ENCODE data around the gene ZCCHC10.
"Not testable (repeated sequence)": the region's sequence is repeated elsewhere in the genome, so short reads cannot be mapped to it uniquely, and the experiment has no call there.

The ZCCHC10 gene

DNA sequence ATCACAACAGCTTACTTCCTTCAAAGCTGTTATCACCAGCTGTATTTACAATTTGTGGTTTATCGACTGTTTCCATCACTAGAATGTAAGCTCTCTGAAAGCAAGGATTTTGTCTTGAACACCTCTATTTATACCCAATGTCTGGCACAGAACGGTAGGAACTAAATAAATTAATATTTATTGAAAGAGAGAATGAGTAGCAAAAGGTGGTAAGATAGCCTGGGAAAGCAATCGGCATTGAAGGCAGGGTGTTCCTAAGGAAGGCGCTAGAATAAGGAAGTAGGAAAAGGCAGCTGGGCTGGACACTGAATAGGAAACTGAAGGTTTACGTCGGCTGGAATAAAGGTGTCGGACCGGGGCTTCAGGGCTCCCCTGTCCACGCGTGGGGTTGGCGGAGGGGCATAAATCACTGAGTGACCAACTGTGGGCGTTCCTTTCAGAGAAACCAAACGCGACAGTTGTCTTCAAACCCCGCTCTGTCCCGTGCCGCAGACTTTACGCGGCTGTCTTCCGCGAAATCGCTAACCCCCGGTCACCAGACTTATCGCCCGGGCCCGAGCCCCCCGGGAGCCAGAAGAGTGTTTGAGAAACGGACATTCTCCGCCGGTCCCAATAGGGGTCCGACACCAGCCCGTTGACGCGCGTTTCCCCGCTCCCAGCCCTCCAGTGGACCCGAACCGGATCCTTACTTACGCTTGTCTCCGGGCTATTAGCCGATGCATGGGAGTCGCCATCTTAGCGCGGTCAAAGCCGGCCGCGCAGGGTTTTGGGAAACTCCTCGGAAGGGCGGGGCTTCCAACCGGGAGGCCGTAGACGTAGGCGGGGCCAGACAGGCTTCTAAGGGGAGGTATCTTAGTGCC lies at the start of gene ZCCHC10:
ZCCHC10 (minus strand) TSS at position 746 of the 860 bp plus-strand sequence; CDS start at position 734, 12 bp downstream.
- peak; percentile 50 for DNase-seq

DNA sequence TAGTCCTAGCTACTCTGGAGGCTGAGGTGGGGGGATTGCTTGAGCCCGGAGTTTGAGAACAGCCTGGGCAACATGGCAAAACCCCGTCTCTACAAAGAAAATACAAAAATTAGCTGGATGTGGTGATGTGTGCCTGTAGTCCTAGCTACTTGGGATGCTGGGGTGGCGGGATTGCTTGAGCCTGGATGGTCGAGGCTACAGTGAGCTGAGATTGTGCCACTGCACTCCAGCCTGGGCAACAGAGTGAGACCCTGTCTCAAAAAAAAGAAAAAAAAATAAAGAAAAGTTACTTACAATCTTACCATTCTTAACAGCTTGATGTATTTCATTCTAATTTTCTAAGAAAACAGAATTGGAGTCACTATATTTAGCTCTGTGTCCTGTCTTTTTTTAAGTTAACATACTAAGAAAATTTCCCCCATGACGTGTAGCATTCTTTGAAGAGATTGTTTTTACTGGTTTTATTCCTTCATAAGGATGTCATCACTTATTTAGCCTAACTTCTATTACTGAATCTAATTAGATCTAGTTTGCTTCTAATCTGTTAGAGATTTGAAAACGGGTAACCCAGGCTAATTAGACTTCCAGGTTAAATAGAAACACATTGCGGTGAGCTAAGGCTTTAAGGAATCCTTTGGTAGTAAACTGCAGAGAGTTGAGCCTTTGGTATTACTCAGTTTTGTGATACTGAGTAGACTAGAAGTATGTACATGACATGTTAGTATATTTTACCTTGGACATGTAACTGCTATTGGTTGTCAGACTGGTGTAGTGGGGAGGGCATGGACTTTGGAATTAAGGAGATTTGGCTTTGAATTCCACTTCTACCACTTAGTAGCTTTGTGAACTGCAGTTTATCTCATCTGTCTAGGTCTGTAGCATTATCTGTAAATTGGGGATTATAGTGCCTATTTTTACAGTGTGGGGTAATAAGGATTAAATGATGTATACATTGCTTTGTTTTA lies 49.5 kb upstream of the ZCCHC10 start:
- DNase-seq: no peak

DNA sequence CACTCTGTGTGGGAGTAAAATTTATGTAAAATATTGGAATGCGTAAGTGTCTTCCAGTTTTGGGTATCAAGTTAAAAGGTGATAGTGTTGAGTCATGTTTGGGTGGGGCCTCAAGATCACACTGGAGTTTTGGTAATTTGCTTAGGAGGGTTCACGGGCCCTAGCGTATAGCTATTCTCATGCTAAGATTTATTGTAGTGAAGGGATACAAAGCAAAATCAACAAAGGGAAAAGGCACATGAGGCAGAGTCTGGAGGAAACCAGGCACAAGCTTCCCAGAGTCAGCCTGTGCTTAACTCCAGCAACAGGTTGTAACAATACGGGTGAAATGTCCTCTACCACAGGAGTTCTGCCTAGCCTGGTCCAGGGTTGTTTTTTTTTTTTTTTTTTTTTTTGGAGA lies 45.7 kb upstream of the ZCCHC10 start:
- no peak for DNase-seq

DNA sequence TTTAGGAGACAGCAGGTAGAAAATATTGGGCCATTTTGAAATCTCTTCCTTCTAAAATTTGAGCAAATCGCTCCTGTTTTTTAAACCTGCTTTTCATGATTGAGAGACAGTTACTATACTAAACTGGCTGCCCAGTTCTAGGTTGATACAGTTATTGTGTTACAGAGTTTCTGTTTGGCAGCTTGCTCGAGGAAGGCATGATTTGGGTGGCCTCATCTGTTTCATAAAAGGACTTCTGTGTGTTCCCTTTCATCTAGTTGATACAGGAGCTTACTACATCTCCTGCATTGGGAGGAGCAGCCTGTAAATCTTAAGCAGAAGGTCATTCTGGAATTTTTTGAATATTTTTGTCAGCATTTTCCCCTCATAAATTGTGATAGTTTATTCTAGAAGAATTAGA lies 39.7 kb upstream of the ZCCHC10 start:
- no peak for DNase-seq

DNA sequence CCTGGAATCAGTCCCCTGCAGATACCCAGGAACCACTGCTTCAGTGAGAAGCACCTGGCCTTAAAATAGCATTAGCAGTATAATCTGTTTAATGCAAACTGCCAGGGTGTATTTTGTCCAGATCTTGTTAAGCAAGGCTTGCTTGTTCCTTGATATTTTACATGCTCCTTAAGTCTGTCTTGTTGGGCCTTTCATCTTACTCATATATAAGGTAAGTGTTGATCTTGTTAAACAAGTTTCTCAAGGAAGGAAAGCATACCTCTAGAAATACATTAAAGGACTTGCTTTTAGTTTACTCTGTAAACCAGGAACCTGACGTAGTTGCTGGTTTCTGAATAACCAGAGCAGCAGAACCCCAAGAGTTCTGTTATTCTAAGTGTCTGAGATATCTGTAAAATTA lies 39.1 kb upstream of the ZCCHC10 start:
- no peak for DNase-seq

DNA sequence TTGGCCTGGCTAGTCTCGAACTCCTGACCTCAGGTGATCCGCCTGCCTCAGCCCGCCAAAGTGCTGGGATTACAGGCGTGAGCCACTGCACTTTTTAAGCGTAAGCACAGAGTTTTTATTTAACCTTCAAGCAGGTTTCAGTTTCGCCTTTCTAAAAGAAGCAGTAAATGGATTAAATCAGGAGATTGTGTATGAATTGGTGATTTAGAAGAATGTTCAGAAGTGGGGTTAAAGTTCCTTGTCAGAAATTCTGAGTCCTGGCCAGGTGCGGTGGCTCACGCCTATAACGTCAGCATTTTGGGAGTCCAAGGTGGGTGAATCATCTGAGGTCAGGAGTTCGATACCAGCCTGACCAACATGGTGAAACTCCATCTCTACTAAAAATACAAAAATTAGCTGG lies 37.6 kb upstream of the ZCCHC10 start:
- no peak for DNase-seq

DNA sequence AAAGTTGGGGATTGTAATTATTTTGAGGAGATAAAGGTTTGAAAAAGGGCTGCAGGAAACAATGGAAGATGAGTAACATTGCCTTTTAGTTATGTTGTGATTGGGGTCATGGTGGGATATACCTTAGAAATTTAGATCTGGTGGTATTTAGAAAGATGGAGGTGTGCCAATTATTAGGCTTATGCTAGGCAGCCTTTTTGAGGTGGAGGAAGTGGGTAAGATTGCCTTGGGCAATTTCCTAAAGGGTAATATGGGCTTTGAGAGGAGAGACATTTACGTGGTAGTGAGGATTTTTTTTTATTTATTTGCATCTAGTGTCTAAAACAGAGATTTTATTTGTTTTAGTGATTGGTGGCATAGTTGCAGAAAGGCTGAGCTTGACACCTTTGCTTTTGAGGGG lies 35.9 kb upstream of the ZCCHC10 start:
- peak; percentile 0 for DNase-seq

DNA sequence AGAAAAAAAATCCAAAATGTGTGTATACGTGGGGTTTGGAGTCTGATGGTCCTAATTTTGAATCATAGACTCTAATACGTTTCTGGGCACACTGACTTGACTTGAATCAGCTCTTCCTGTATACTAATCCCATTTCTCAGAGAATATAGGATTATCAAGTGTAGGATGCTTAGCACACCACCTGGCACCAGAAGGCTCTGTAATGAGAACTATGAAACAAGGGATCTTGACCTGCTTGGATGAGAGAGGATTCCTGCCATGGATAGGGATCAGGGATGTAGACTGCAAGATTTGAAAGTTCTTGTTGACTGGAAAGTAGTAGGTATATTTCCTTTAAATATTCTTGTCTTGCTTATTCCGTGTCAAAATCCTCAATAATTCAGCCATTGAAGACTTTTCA lies 33.3 kb upstream of the ZCCHC10 start:
- no peak for DNase-seq

DNA sequence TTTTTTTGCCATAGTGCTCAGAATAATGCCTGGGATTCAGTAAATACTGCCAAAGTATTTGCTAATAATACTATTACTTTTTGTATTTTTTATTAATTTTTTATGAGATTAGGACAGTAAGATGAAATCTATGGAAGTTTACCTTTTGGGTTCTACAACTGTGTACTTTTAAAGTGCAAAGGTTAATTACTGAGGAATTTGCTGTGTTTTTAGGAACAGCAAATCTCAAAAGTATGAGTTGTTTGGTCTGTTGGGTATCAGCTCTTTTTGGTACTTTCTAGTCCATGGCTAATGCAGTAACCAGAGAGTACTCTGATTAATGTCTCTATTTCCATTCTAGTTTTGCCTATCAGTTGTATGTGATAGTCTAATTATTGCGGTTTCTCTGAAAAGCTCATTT lies 30.5 kb upstream of the ZCCHC10 start:
- no peak for DNase-seq

DNA sequence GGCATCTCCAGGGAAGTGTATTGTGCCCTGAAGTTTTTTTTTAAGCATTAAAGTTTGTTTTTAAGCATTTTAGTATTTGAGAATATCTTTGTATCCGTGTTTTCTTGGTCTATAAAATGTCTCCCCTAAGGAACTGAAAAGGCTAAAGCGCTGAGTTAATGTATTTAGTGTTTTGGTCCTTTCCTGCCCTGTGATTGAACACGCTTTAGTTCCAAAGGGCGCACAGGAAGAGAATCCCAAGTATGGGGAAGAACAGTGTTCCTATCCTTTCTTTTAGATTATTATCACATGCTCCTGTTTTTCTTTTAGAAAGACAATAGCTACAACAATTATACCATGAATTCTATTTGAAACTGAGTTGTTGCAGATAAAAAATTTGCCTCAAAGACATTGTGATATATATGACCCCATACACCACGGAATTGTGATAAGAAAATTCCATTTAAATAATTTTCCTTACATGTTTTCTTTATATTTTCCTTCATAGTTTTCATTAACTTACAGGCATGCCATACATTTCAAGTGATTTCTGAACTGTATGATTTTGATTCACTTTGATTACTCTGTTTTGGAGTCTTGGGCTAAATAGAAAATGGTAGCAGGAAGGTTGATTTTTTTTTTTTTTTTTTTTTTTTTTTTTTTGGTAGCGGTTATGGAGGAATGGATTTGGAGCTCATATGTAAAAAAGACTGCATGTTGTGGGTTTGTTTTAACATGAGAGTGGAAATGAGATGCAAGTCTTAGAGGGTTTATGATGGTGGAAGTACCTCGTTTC lies 28.5 kb upstream of the ZCCHC10 start:
- no peak for DNase-seq

DNA sequence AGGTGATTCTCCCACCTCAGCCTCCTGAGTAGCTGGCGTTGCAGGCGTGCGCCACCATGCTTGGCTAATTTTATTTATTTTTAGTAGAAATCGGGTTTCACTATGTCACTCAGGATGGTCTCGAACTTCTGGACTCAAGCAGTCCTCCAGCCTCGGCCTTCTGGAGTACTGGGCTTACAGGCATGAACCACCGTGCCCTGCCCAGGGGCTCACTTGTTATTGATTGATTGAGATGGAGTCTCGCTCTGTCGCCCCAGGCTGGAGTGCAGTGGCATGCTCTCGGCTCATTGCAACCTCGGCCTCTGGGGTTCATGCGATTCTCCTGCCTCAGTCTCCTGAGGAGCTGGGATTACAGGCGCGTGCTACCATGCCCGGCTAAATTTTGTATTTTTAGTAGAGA lies 27.1 kb upstream of the ZCCHC10 start:
- no peak for DNase-seq

DNA sequence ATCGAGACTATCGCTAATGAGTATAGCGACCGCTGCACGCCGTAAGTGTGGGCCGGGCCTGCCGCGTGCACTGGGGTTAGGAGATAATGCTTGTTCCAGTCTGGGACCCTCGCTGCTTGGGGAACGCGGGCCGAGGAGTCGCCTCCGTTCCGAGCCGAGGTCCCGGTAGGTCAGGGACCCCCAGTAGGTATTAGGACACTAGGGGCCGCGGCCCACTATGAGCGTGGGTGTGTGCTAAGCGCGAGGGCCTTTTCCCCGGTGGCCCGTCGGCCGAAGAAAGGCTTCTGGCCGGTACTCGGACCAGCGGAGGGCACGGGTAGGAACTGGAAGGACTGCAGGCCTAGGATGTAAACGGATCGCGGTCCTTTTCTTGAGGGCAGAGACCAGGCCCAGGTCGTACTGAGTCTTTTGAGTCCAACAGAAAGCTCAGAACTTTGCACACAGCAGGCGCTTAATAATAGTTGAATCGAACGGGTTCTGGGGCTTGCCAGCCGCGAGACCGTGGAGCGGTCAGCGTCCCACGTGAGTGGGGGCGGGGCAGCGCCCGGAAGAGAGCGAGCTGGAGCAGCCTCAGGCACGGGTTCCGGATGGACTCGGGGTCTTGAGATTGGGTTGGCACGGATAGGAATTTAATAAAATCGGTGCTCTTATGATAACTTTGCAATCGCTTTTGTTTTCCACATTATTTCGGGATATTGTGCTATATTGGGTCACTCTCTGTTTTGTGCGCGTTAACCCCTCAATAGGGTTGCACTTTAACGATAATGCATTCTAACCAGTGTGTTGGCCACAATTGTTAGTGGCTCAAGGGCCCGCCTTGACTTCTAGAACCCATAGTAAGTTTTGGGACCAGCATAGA lies 26.2 kb upstream of the ZCCHC10 start:
- DNase-seq: peak; percentile 9

DNA sequence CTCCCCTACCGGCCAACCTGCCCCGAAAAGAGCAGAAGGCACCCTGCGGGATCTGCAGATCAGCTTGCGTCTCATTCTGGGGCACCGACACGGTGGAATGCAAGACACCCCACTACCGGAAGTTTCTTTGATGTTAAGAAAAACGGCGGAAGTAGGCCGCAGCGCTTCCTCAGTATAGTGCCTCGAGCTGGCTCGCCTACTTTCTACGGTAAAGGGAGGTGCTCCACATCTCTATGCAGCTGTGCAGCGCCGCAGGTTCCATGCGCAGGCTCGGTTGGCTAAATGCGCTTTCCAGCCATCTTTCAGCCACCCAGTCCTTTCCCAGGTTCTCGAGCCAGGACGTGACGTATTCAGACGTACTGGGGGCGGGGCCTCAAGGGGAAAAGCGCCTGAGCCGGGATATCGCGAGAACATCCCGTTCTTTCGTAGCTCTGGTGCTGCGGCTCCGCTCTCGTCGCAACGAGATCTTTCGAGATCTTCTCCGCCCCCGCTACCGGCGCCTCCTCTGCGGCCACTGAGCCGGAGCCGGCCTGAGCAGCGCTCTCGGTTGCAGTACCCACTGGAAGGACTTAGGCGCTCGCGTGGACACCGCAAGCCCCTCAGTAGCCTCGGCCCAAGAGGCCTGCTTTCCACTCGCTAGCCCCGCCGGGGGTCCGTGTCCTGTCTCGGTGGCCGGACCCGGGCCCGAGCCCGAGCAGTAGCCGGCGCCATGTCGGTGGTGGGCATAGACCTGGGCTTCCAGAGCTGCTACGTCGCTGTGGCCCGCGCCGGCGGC lies 25.4 kb upstream of the ZCCHC10 start, which contains the start of gene HSPA4:
HSPA4 (plus strand) TSS at position 472 of the 775 bp plus-strand sequence; CDS start at position 710, 238 bp downstream.
- DNase-seq: peak; percentile 82

DNA sequence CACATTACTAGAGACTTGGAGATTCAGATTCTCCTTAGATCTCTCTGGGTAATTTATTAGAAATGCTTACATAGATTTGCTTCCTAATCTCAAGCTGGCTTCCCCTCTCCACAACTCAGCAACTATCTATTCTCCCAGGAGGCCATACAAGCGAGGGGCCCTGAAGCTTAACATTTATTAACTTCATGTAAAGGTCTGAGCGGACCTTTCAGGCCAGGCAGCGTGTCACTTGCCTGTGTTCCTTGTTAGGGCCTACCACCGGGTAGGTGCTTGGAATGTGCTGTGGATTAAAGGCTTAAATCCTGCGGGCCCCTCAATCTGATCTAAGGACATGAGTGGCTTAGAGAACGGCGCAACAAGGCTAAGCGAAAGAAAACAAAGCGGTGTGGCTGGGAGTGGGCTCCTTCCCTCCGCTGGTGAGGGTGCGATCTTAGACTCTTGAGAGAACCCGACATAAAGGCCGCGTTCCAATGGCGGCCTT lies 24.8 kb upstream of the ZCCHC10 start:
- DNase-seq: no peak

DNA sequence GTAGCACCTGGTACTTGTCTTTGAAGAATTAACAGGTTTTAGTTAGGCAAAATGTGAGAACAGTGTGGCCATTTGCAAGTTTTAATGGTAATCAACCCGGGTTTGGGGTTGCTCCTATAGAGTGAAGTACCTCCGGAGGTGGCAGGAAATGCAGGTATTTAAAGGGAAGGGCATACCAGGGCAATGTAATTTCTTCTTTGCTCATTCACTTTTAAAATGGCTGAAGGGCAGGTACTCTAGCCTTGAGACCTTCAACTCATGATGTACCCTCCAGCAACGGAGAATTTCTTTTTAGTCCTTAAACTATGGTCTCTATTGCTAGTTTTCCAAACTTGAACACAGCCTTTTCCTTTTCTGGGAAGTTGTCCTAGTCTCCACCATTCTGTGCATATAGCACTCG lies 24.2 kb upstream of the ZCCHC10 start:
- no peak for DNase-seq

DNA sequence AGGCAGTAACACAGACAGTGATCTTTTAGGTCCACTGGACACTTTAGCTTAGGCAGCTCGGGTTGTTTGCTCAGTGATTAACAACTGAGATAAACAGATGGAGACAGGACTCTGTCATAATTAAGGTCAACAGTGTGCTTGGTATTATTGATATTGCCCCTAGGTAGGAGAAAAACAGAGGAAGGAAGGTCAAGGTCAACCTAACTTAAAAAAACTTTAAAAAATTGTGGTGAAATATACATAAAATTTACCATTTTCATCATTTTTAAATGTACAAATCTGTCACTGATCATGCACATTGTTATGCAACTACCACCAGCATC lies 23.3 kb upstream of the ZCCHC10 start:
- DNase-seq: no peak

DNA sequence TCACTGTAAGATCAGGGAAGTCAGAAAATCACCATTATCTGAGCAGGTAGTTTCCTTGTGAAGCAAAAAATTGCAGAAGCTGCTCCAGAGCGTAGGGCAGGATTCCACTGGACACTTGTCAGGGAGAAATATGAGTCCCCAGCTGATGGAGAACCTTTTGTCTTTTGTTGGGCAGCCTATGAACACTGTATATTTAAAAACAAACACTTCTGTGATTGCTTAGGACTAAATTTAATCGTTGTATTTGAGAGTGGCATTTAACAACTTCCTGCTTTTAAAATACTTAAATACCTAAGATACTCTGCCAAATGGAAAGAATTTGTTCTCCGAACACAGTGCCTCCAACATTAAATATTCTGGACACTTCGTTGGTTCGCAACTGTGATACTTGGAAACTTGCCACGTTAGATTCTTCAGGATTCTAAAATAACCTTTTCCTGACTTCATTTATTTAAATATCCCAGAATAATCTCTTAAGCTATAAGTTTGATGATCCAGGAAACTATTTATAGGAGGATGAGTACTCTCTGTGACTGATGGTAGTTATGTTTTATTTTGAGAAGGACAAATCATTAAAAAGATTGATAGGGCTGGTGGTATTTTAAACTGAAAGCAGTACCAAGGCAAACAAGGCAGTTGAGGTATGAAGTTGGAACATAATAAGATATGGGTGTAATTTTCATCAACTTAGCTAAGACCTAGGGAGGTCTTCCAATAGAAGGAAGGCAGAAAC lies 22.8 kb upstream of the ZCCHC10 start:
- no peak for DNase-seq

DNA sequence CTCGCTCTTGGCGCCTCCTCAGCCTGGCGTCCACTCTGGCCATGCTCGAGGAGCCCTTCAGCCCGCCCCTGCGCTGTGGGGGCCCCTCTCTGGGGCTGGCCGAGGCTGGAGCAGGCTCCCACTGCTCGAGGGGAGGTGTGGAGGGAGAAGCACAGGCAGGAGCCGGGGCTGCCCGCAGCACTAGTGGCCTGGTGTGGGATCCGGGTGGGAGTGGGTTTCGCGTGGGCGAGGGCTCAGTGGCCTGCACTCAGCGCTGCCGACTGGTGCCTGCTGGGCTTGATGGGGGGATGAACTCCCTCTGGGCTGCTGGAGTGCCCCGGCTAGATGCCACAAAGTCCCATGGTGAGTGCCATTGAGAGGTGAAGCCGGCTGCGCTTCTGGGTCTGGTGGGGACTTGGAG lies 21.1 kb upstream of the ZCCHC10 start:
- DNase-seq: no peak

DNA sequence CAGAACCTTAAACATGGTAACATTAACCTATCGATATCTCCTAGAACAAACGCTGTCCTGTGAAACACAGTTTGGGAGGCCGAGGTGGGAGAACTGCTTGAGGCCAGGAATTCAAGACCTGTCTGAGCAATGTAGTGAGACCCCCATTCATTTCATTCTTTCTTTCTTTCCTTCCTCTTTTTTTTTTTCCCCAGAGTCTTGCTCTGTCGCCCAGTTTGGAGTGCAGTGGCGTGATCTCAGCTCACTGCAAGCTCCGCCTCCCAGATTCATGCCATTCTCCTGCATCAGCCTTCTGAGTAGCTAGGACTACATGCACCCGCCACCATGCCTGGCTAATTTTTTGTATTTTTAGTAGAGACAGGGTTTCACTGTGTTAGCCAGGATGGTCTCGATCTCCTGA lies 20.2 kb upstream of the ZCCHC10 start:
- not testable (repeated sequence) for DNase-seq

DNA sequence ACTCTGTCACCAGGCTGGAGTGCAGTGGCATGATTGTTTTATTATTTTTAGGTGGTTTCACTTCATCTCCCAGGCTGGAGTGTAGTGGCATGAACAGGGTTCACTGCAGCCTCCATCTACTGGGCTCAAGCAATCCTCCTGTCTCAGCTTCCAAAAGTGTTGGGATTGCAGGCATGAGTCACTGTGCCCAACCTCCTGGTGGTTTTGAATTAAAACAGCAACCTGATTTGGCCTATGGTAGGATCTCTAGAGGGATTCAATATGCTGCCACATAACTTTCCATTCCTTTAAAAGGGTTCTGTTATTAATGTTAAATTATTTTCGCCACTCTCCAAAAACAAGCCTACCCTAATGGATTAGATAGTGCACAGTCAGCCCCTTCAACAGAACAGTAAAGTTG lies 15.6 kb upstream of the ZCCHC10 start:
- no peak for DNase-seq
